ENCODE results near the gene KRT9.
"Not testable (repeated sequence)": the region's sequence is repeated elsewhere in the genome, so short reads cannot be mapped to it uniquely, and the experiment has no call there.

Gene KRT9

GRCh38 chr17:41610061-41610517, 38.2 kb upstream of the KRT9 start:
- intact Hi-C loops (cut with DNase I); DNase-seq: not testable (repeated sequence)

- DNase-seq, result not testable (repeated sequence)
Measured at GRCh38 chr17:41606930-41607329, 35.1 kb upstream of the KRT9 start.

GRCh38 chr17:41602524-41602923, 30.7 kb upstream of the KRT9 start:
- no peak for DNase-seq
- intact Hi-C loops (cut with DNase I), result no loop called here

More at GRCh38 chr17:41606930-41607329, 35.1 kb upstream of the KRT9 start:
- intact Hi-C loops (cut with DNase I), result not testable (repeated sequence)

- intact Hi-C loops (cut with DNase I), result no loop called here
- DNase-seq, result no peak
Measured at GRCh38 chr17:41600318-41600717, 28.5 kb upstream of the KRT9 start.

GRCh38 chr17:41599680-41600079, 27.8 kb upstream of the KRT9 start:
- DNase-seq, result no peak
- intact Hi-C loops (cut with DNase I), result no loop called here

- intact Hi-C loops (cut with DNase I), result no loop called here
Measured at GRCh38 chr17:41595585-41595984, 23.7 kb upstream of the KRT9 start.

GRCh38 chr17:41594363-41594915, 22.6 kb upstream of the KRT9 start:
- DNase-seq, result no peak
- intact Hi-C loops (cut with DNase I), result no loop called here

More at GRCh38 chr17:41595585-41595984, 23.7 kb upstream of the KRT9 start:
- DNase-seq, result no peak

GRCh38 chr17:41593306-41593981, 21.6 kb upstream of the KRT9 start:
- no peak for DNase-seq
- intact Hi-C loops (cut with DNase I), result no loop called here

GRCh38 chr17:41592601-41593305, 20.9 kb upstream of the KRT9 start:
- intact Hi-C loops (cut with DNase I), result no loop called here
- DNase-seq, result no peak

- DNase-seq, result no peak
- intact Hi-C loops (cut with DNase I), result no loop called here
Measured at GRCh38 chr17:41589301-41589700, 17.4 kb upstream of the KRT9 start.

GRCh38 chr17:41588126-41588810, 16.4 kb upstream of the KRT9 start:
- intact Hi-C loops (cut with DNase I), result no loop called here
- DNase-seq, result no peak

GRCh38 chr17:41586863-41587495, 15.1 kb upstream of the KRT9 start, which contains the start of gene KRT14:
KRT14 (minus strand) TSS chr17:41586895; CDS start chr17:41586834, 61 bp downstream.
- no peak for DNase-seq
- intact Hi-C loops (cut with DNase I), result no loop called here

GRCh38 chr17:41585301-41586056, 13.6 kb upstream of the KRT9 start:
- no peak for DNase-seq
- intact Hi-C loops (cut with DNase I), result no loop called here

- DNase-seq; intact Hi-C loops (cut with DNase I): not testable (repeated sequence)
Measured at GRCh38 chr17:41584331-41584927, 12.6 kb upstream of the KRT9 start.

GRCh38 chr17:41583137-41584127, 11.6 kb upstream of the KRT9 start:
- intact Hi-C loops (cut with DNase I), result no loop called here
- no peak for DNase-seq

GRCh38 chr17:41582061-41582968, 10.5 kb upstream of the KRT9 start:
- DNase-seq; intact Hi-C loops (cut with DNase I): not testable (repeated sequence)
